Heart right ventricle (tissue), 16 donors: ENCODE measurements around the gene CXCL8. TPM values are rescaled to one million over a fixed set of nuclear protein-coding genes. Genes with fewer than 3 reads are reported as not detected.

Source experiments
- ATAC-seq, 8 donors: fragments of 200-7000 bp; cut with Tn5 transposase; one replicate each; pipeline ENCODE4 v1.9.1; 2020; ENCODE audit warnings: mild to moderate bottlenecking in 8 of 8, moderate library complexity in 8 of 8, moderate number of reproducible peaks in 1 of 8
- DNase-seq, 2 donors: peaks; one replicate each; pipeline ENCODE4 v3.0.0-alpha.2; 2020
- H3K27ac ChIP-seq, 10 donors: fragments of 200-600 bp; sonication (generic) in 2 of 10; one replicate each; pipeline versions ENCODE4 v1.5.0 to v1.8.0; 2020 to 2022; ENCODE audit warnings: mild to moderate bottlenecking in 3 of 10
- H3K27me3 ChIP-seq, 7 donors: fragments of 200-600 bp; one replicate each; pipeline ENCODE4 v1.8.0; 2021 to 2022; ENCODE audit warnings: mild to moderate bottlenecking in 2 of 7
- H3K36me3 ChIP-seq, 9 donors: fragments of 200-600 bp; sonication (generic) in 1 of 9; one replicate each; pipeline versions ENCODE4 v1.5.0 to v1.8.0; 2020 to 2022; ENCODE audit warnings: mild to moderate bottlenecking in 2 of 9
- H3K4me1 ChIP-seq, 9 donors: fragments of 200-600 bp; sonication (generic) in 1 of 9; one replicate each; pipeline versions ENCODE4 v1.5.0 to v1.8.0; 2020 to 2022; ENCODE audit warnings: mild to moderate bottlenecking in 4 of 9
- H3K4me3 ChIP-seq, 10 donors: fragments of 200-600 bp; sonication (generic) in 2 of 10; one replicate each; pipeline versions ENCODE4 v1.5.0 to v1.8.0; 2020 to 2022; ENCODE audit warnings: mild to moderate bottlenecking in 7 of 10, moderate library complexity in 2 of 10
- H3K9me3 ChIP-seq, 11 donors: fragments of 200-600 bp in 10 of 11; sonication (generic) in 2 of 11; one replicate each; pipeline versions ENCODE4 v1.5.0 to v1.8.0; 2013 to 2022; ENCODE audit warnings: mild to moderate bottlenecking in 2 of 11, control low read depth in 1 of 11, moderate library complexity in 1 of 11
- CTCF ChIP-seq, 9 donors: fragments of 200-600 bp; sonication (generic) in 2 of 9; IDR thresholded peaks; one replicate each; pipeline versions ENCODE4 v1.5.0 to v1.8.0; 2021 to 2022; ENCODE audit warnings: antibody characterized with exemption in 9 of 9, mild to moderate bottlenecking in 5 of 9, moderate library complexity in 1 of 9
- WGBS, 2 donors: extraction: QIAGEN DNeasy Blood & Tissue Kit; methylation state at CpG; one replicate each; pipeline ENCODE4 v1.1.7; 2013; ENCODE audit warnings: inconsistent platforms in 1 of 2; 5-methylcytosine and 5-hydroxymethylcytosine counted together
- intact Hi-C, 10 donors: fragments of 100-400 bp; cut with DNase I; formaldehyde crosslinking; loops; one replicate each; pipeline versions ENCODE4 v1.11.1 to v1.14.2; 2022
- polyA plus RNA-seq, 2 donors: library from polyadenylated mRNA; stranded (reverse); fragments of 200-250 nt; gene quantifications; one replicate each; pipeline ENCODE4 v1.2.3, GENCODE V29; 2013
- total RNA-seq, 10 donors: library from RNA; stranded (reverse); fragmentation: NEBNext Ultra II Directional in 3 of 10; extraction: Animal tissue kit (Norgen Biotek cat#: 25700) in 3 of 10; gene quantifications; one replicate each; pipeline versions ENCODE4 v1.2.1 to v1.2.4, GENCODE V29; 2021 to 2023
- donor health status: Arrhythmogenic right ventricular cardiomyopathy.
- donor health status: ischemic (EF 13 %, LVEDD 7.1; RV severe dilation, severe dysfunction).
- donor health status: healthy with polysubstance abuse.
- donor health status: DM: no; HTN: yes; CAD: no.
- donor health status: DM: no; HTN: no; CAD: no.
- donor health status: ischemic (EF 25% LVEDD 6.9; RV normal size, moderate dysfunction).
- donor health status: ischemic (EF 25% LVEDD 5.7; RV mildly dilated, moderate dysfunction).
- donor health status: healthy.
- donor health status: DM: yes; HTN: yes; CAD: no.
- donor health status: Ischemic cardiomyopathy.
- donor health status: ischemic (EF 35%, LVEDD 5.7; RV mildly dilated, moderate dysfunction).
- donor health status: nonischemic (EF 11% LVEDD 7.7; RV severe dilation, severe dysfunction).
- donor health status: DM: yes; HTN: yes; CAD: no.
- donor health status: PGD.
- donor health status: ischemic (EF 29% LVEDD 5.4; RV normal size, mild dysfunction).
- donor health status: nonischemic (EF 23%, LVEDD 6.1; RV moderate dilation, normal function).

Gene CXCL8
- total and polyA plus RNA-seq, 12 donors: 0.23 to 19.3 (median 0.72) TPM; not detected in 1

GRCh38 chr4:73730292-73730691 is 10.1 kb upstream of the CXCL8 start:
- Histone ChIP-seq H3K36me3 (no peaks in the 10 kb centered on the region), H3K27ac (peak overlapping the region in 1 of 10 donors; percentile 83), H3K27me3 (no peaks in the 10 kb centered on the region), H3K9me3 (no peaks in the 10 kb centered on the region), H3K4me3 (no peak overlapping the region), H3K4me1 (peaks cover 0 to 83% (median 37%) of the 10 kb centered on the region in 9 donors)
- WGBS, 2 donors: 74 to 80% methylated on average over 2 of the region's 2 CpGs
- intact Hi-C loops: loop anchor here in 5 of 10 donors (5.0 to 10.0 kb wide), 5 partner anchors 135 to 407 kb away; partner anchors contain the start of genes CXCL1 (in 3 of the 5) and CXCL3 (in 1 of the 5)
- ATAC-seq (no peak), DNase-seq (no peak)
- TF ChIP-seq CTCF (IDR thresholded peaks at IDR 0.05): no peak

- no peak for TF ChIP-seq CTCF (IDR thresholded peaks at IDR 0.05)
- no peak overlapping the region for H3K4me3 ChIP-seq
- H3K36me3 ChIP-seq: no peaks in the 10 kb centered on the region
- H3K27me3 ChIP-seq: no peaks in the 10 kb centered on the region
- ATAC-seq: no peak
- no peaks in the 10 kb centered on the region for H3K9me3 ChIP-seq
- no peak for DNase-seq
- peak overlapping the region in 2 of 10 donors; percentile 61 to 83 for H3K27ac ChIP-seq
- 84 to 88% methylated on average over 3 of the region's 3 CpGs for WGBS, 2 donors
- intact Hi-C loops: loop anchor here in 5 of 10 donors (5.0 to 10.0 kb wide), 5 partner anchors 134 to 406 kb away; partner anchors contain the start of genes CXCL1 (in 3 of the 5) and CXCL3 (in 1 of the 5)
- H3K4me1 ChIP-seq: peaks cover 0 to 83% (median 41%) of the 10 kb centered on the region in 9 donors
Observed at GRCh38 chr4:73730867-73731266, 9.5 kb upstream of the CXCL8 start.

GRCh38 chr4:73731968-73732610 is 8.3 kb upstream of the CXCL8 start:
- peak overlapping the region in 4 of 10 donors; percentile 26 to 83 (median 32) for H3K27ac ChIP-seq
- 71 to 72% methylated on average over 8 of the region's 8 CpGs for WGBS, 2 donors
- intact Hi-C loops: loop anchor here in 5 of 10 donors (5.0 to 10.0 kb wide), 5 partner anchors 133 to 405 kb away; partner anchors contain the start of genes CXCL1 (in 3 of the 5) and CXCL3 (in 1 of the 5)
- H3K4me3 ChIP-seq: no peak overlapping the region
- ATAC-seq: peak in 2 of 8 donors; percentile 39 to 56
- H3K27me3 ChIP-seq: no peaks in the 10 kb centered on the region
- H3K9me3 ChIP-seq: no peaks in the 10 kb centered on the region
- no peaks in the 10 kb centered on the region for H3K36me3 ChIP-seq
- peaks cover 0 to 75% (median 41%) of the 10 kb centered on the region in 9 donors for H3K4me1 ChIP-seq
- no peak for TF ChIP-seq CTCF (IDR thresholded peaks at IDR 0.05)
- DNase-seq: peak in 1 of 2 donors; percentile 15

- Histone ChIP-seq H3K4me3 (no peak overlapping the region), H3K4me1 (peaks cover 0 to 73% (median 41%) of the 10 kb centered on the region in 9 donors), H3K27ac (peak overlapping the region in 4 of 10 donors; percentile 26 to 83 (median 32)), H3K9me3 (no peaks in the 10 kb centered on the region), H3K27me3 (no peaks in the 10 kb centered on the region), H3K36me3 (no peaks in the 10 kb centered on the region)
- WGBS, 2 donors: 68 to 73% methylated on average over 1 of the region's 1 CpG
- ATAC-seq (peak in 5 of 8 donors; percentile 21 to 69 (median 47)), DNase-seq (peak in 1 of 2 donors; percentile 13)
- intact Hi-C loops: loop anchor here in 5 of 10 donors (5.0 to 10.0 kb wide), 5 partner anchors 132 to 404 kb away; partner anchors contain the start of genes CXCL1 (in 3 of the 5) and CXCL3 (in 1 of the 5)
- no peak for TF ChIP-seq CTCF (IDR thresholded peaks at IDR 0.05)
Observed at GRCh38 chr4:73732759-73733431, 7.5 kb upstream of the CXCL8 start.
